Caco-2 (cell line): Measurements from ENCODE around the gene GPR37. TPM values are rescaled to one million over a fixed set of nuclear protein-coding genes. Genes with fewer than 3 reads are reported as not detected.

Source experiments
- BruUV-seq: library from RNA; stranded (reverse); fragments of 400-500 nt; replicated peaks from 2 replicates; lab custom pipeline; 2021; lab: Mats Ljungman, UMichigan
- CTCF ChIA-PET: fragments of 300-600 bp; sonication (Branson Sonifier 250); formaldehyde crosslinking; loops from one replicate; lab custom pipeline; 2022; ENCODE audit warnings: antibody characterized with exemption; lab: Charles Lee
- POLR2A ChIA-PET: fragments of 300-600 bp; sonication (Branson Sonifier 250); formaldehyde crosslinking; loops from one replicate; lab custom pipeline; 2022; ENCODE audit warnings: antibody characterized with exemption; lab: Charles Lee
- DNase-seq, 2 experiments: peaks; one replicate each; pipeline versions ENCODE4 v3.0.0 to v3.0.0-alpha.2; 2020 to 2022
- H3K27me3 ChIP-seq: replicated peaks from 2 replicates; pipeline ENCODE4 v1.6.0; 2011; ENCODE audit warnings: low read length; ENCODE audit not compliant: control insufficient read depth, insufficient read depth
- H3K36me3 ChIP-seq: 2 replicates; pipeline ENCODE4 v1.5.1; 2011; ENCODE audit warnings: low read length; ENCODE audit not compliant: control insufficient read depth, insufficient read depth
- H3K4me1 ChIP-seq: fragments of 250-450 bp; sonication (Bioruptor Pico); 2 replicates; pipeline ENCODE4 v1.5.1; 2020; ENCODE audit warnings: mild to moderate bottlenecking
- H3K4me3 ChIP-seq: 2 replicates; pipeline ENCODE4 v1.5.1; 2011; ENCODE audit warnings: low read depth, mild to moderate bottlenecking, control low read depth, low read length
- H3K9me3 ChIP-seq: fragments of 250-450 bp; sonication (Bioruptor Pico); 2 replicates; pipeline ENCODE4 v1.5.1; 2020; ENCODE audit warnings: mild to moderate bottlenecking, moderate library complexity
- H3K27ac Mint-ChIP-seq: one replicate; pipeline ENCODE4 v1.8.0; 2022; ENCODE audit warnings: mixed read lengths; ENCODE audit not compliant: unreplicated experiment
- H3K27me3 Mint-ChIP-seq: one replicate; pipeline ENCODE4 v1.8.0; 2022; ENCODE audit warnings: mixed read lengths; ENCODE audit not compliant: insufficient read depth, unreplicated experiment
- H3K36me3 Mint-ChIP-seq: one replicate; pipeline ENCODE4 v1.8.0; 2022; ENCODE audit warnings: mild to moderate bottlenecking, mixed read lengths; ENCODE audit not compliant: insufficient read depth, unreplicated experiment
- H3K4me1 Mint-ChIP-seq: one replicate; pipeline ENCODE4 v1.8.0; 2022; ENCODE audit warnings: low read depth, mixed read lengths; ENCODE audit not compliant: unreplicated experiment
- H3K4me3 Mint-ChIP-seq: one replicate; pipeline ENCODE4 v1.8.0; 2022; ENCODE audit warnings: mild to moderate bottlenecking, moderate library complexity, mixed read lengths; ENCODE audit not compliant: unreplicated experiment
- H3K9me3 Mint-ChIP-seq: one replicate; pipeline ENCODE4 v1.8.0; 2022; ENCODE audit warnings: mixed read lengths; ENCODE audit not compliant: unreplicated experiment
- intact Hi-C: fragments of 100-400 bp; cut with micrococcal nuclease; formaldehyde crosslinking; loops from one replicate; pipeline ENCODE4 v1.10.0; 2022; ENCODE audit not compliant: unreplicated experiment
- total RNA-seq: library from RNA; stranded (reverse); gene quantifications from 2 replicates; pipeline ENCODE4 v1.2.3, GENCODE V29; 2022
- TF ChIP-seq, protein P1 (sequence below), 2 experiments: fragments of 200-600 bp in 1 of 2; IDR thresholded peaks; 1 replicate in 1 of 2; 2 replicates in 1 of 2; pipeline versions ENCODE4 v1.5.1 to v1.8.0; 2011 to 2022; ENCODE audit warnings: antibody characterized with exemption in 1 of 2, control low read depth in 1 of 2, inconsistent platforms in 1 of 2, low read depth in 1 of 2, low read length in 1 of 2, mild to moderate bottlenecking in 1 of 2, moderate library complexity in 1 of 2; ENCODE audit not compliant: insufficient read depth in 1 of 2, severe bottlenecking in 1 of 2, unreplicated experiment in 1 of 2

The GPR37 gene
- total RNA-seq, 1 experiment from 2014 or later: 0.50 TPM

DNA sequence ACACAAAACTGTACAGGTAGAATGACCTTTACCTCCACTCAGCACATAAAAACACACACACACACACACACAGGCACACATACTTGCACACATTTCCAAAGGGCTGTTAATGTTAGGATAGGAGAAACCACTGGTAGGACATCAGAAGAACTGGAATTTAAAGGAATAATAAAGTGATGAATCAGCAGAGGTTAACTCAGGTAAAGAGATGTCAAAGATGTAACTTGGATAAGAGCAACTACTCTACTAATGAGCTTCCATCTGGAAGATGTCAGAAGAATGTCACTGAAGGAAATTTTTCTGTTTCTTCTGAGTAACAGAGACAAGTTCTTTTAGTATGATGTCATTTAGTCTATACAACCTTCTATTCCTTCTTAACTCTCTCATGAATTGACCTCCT lies 26.4 kb upstream of the GPR37 start:
- Mint-ChIP-seq H3K36me3 (no peaks in the 10 kb centered on the region), H3K4me1 (peaks cover 33% of the 10 kb centered on the region), H3K9me3 (no peaks in the 10 kb centered on the region), H3K4me3 (no peak overlapping the region), H3K27ac (no peak overlapping the region), H3K27me3 (peaks cover 13% of the 10 kb centered on the region)
- ChIA-PET CTCF (no interaction called here), POLR2A (no interaction called here)
- DNase-seq: peak in 1 of 2 experiments; percentile 11
- BruUV-seq: no TSS peak
- intact Hi-C loops: no loop called here
- Histone ChIP-seq H3K27me3 (no peaks in the 10 kb centered on the region), H3K36me3 (no peaks in the 10 kb centered on the region), H3K9me3 (peaks cover 1% of the 10 kb centered on the region; the same call in 1 of the 2 replicates), H3K4me1 (peaks cover 16% of the 10 kb centered on the region), H3K4me3 (no peak overlapping the region)
- TF ChIP-seq, protein P1, sequence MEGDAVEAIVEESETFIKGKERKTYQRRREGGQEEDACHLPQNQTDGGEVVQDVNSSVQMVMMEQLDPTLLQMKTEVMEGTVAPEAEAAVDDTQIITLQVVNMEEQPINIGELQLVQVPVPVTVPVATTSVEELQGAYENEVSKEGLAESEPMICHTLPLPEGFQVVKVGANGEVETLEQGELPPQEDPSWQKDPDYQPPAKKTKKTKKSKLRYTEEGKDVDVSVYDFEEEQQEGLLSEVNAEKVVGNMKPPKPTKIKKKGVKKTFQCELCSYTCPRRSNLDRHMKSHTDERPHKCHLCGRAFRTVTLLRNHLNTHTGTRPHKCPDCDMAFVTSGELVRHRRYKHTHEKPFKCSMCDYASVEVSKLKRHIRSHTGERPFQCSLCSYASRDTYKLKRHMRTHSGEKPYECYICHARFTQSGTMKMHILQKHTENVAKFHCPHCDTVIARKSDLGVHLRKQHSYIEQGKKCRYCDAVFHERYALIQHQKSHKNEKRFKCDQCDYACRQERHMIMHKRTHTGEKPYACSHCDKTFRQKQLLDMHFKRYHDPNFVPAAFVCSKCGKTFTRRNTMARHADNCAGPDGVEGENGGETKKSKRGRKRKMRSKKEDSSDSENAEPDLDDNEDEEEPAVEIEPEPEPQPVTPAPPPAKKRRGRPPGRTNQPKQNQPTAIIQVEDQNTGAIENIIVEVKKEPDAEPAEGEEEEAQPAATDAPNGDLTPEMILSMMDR (IDR thresholded peaks at IDR 0.05; ENCODE audit: insufficient read depth in 1 of 2, low read depth in 1 of 2, low read length in 1 of 2, severe bottlenecking in 1 of 2, unreplicated experiment in 1 of 2): no peak

DNA sequence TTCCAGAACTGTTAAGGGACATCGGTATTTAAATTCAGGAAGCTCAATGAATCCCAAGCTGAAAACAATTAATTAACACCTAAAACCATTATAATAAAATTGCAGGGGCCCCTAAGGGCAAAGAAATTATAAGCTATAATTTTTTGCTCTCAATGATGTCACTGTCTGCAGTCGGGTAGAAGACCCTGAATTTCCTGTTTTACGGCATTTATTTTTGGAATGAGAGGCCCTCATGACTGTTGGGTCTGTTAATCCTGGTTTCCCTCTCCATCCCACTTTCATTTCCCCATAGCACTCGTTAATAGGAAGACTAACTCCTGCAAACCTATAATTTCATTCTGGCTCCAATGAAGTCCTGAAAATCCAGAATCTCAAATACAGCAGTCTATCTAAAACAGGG lies 25.8 kb upstream of the GPR37 start:
- POLR2A ChIA-PET: no interaction called here

DNA sequence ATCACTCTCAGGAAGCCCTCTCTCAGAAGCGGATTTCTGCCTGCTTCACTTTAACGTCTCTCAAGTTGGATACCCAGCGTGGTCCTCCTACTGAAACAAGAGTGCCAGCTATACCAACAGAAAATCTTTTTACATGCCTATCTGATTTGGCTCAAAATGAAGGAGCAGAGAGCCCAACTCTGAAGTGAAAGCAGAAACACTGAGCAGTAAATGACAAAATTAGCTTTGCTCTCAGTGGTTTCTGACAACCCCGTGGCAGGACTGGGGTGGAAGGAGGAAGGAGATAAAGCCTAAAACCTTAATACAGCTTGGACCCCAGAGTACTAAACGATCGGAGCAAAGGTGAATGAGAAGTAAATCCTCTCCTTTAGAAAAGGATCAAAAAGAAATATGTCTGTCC lies 25.1 kb upstream of the GPR37 start:
- H3K4me3 ChIP-seq: no peak overlapping the region
- BruUV-seq: no TSS peak
- no peak for DNase-seq
- Mint-ChIP-seq H3K27ac (no peak overlapping the region), H3K4me1 (peaks cover 24% of the 10 kb centered on the region), H3K36me3 (no peaks in the 10 kb centered on the region), H3K27me3 (peaks cover 13% of the 10 kb centered on the region), H3K9me3 (no peaks in the 10 kb centered on the region), H3K4me3 (no peak overlapping the region)
- intact Hi-C loops: no loop called here
- ChIA-PET POLR2A (interaction anchor here (0.6 kb wide), 1 partner anchor 945 kb away, joined by 3 read pairs; no protein-coding TSS in a partner anchor), CTCF (no interaction called here)
- H3K36me3 ChIP-seq: no peaks in the 10 kb centered on the region
- H3K9me3 ChIP-seq: no peaks in the 10 kb centered on the region
- H3K4me1 ChIP-seq: peaks cover 16% of the 10 kb centered on the region
- no peaks in the 10 kb centered on the region for H3K27me3 ChIP-seq
- TF ChIP-seq, protein P1 (IDR thresholded peaks at IDR 0.05; ENCODE audit: insufficient read depth in 1 of 2, low read depth in 1 of 2, low read length in 1 of 2, severe bottlenecking in 1 of 2, unreplicated experiment in 1 of 2): no peak

More for the DNA sequence above, 25.8 kb upstream of the GPR37 start:
- H3K27me3 ChIP-seq: no peaks in the 10 kb centered on the region
- no peak overlapping the region for H3K4me3 ChIP-seq
- intact Hi-C loops: no loop called here
- no TSS peak for BruUV-seq
- TF ChIP-seq, protein P1 (IDR thresholded peaks at IDR 0.05; ENCODE audit: insufficient read depth in 1 of 2, low read depth in 1 of 2, low read length in 1 of 2, severe bottlenecking in 1 of 2, unreplicated experiment in 1 of 2): no peak
- no peaks in the 10 kb centered on the region for H3K9me3 Mint-ChIP-seq
- no peak for DNase-seq
- no peaks in the 10 kb centered on the region for H3K36me3 Mint-ChIP-seq
- no peak overlapping the region for H3K4me3 Mint-ChIP-seq
- H3K4me1 Mint-ChIP-seq: peaks cover 29% of the 10 kb centered on the region
- H3K27me3 Mint-ChIP-seq: peaks cover 13% of the 10 kb centered on the region
- no peak overlapping the region for H3K27ac Mint-ChIP-seq
- CTCF ChIA-PET: no interaction called here
- H3K36me3 ChIP-seq: no peaks in the 10 kb centered on the region
- no peaks in the 10 kb centered on the region for H3K9me3 ChIP-seq
- H3K4me1 ChIP-seq: peaks cover 16% of the 10 kb centered on the region
